Liver (tissue), 9 donors: Measurements from ENCODE around the gene CFAP299. TPM values are rescaled to one million over a fixed set of nuclear protein-coding genes. Genes with fewer than 3 reads are reported as not detected.

ENCODE experiments used
- DNase-seq: peaks from one replicate; pipeline ENCODE4 v3.0.0-alpha.2; 2017; ENCODE audit warnings: low spot score
- H3K27ac ChIP-seq, 2 donors: one replicate each; pipeline ENCODE4 v1.7.0; 2013; ENCODE audit warnings: inconsistent platforms in 2 of 2, low read length in 2 of 2, control low read depth in 1 of 2, low read depth in 1 of 2, mild to moderate bottlenecking in 1 of 2
- H3K27me3 ChIP-seq, 4 donors: one replicate each; pipeline versions ENCODE4 v1.6.1 to v1.7.0; 2013; ENCODE audit warnings: low read length in 3 of 4, inconsistent platforms in 1 of 4, mild to moderate bottlenecking in 1 of 4, moderate library complexity in 1 of 4; ENCODE audit not compliant: control insufficient read depth in 4 of 4, insufficient read depth in 4 of 4
- H3K36me3 ChIP-seq, 4 donors: one replicate each; pipeline versions ENCODE4 v1.6.1 to v1.7.0; 2013; ENCODE audit warnings: low read length in 3 of 4, mild to moderate bottlenecking in 3 of 4, low read depth in 1 of 4, moderate library complexity in 1 of 4; ENCODE audit not compliant: control insufficient read depth in 4 of 4, insufficient read depth in 3 of 4
- H3K4me1 ChIP-seq, 4 donors: one replicate each; pipeline versions ENCODE4 v1.6.1 to v1.7.0; 2013; ENCODE audit warnings: low read length in 3 of 4, mild to moderate bottlenecking in 3 of 4, moderate library complexity in 1 of 4; ENCODE audit not compliant: control insufficient read depth in 4 of 4, insufficient read depth in 4 of 4
- H3K4me3 ChIP-seq, 3 donors: one replicate each; pipeline versions ENCODE4 v1.6.1 to v1.7.0; 2013; ENCODE audit warnings: low read length in 3 of 3, control low read depth in 1 of 3, low read depth in 1 of 3, mild to moderate bottlenecking in 1 of 3
- H3K9ac ChIP-seq, 2 donors: one replicate each; pipeline ENCODE4 v1.7.0; 2013; ENCODE audit warnings: low read length in 2 of 2, mild to moderate bottlenecking in 2 of 2, moderate library complexity in 2 of 2, control low read depth in 1 of 2, low read depth in 1 of 2
- H3K9me3 ChIP-seq, 4 donors: one replicate each; pipeline versions ENCODE4 v1.6.1 to v1.7.0; 2013; ENCODE audit warnings: low read length in 3 of 4; ENCODE audit not compliant: control insufficient read depth in 4 of 4
- ATF3 ChIP-seq: IDR thresholded peaks from 2 replicates; pipeline ENCODE4 v1.6.1; 2016; ENCODE audit warnings: antibody characterized with exemption
- CTCF ChIP-seq: fragments of 150-350 bp; IDR thresholded peaks from 2 replicates; pipeline ENCODE4 v1.5.1; 2017; ENCODE audit warnings: improper control_type of control experiment, low read depth, low read length; ENCODE audit not compliant: missing input control
- EGR1 ChIP-seq, 2 donors: IDR thresholded peaks; 2 replicates each; pipeline ENCODE4 v1.6.1; 2016 to 2018; ENCODE audit warnings: antibody characterized with exemption in 2 of 2, low read depth in 2 of 2
- FOXA1 ChIP-seq: IDR thresholded peaks from 2 replicates; pipeline ENCODE4 v1.6.1; 2016; ENCODE audit warnings: antibody characterized with exemption
- FOXA2 ChIP-seq: IDR thresholded peaks from 2 replicates; pipeline ENCODE4 v1.6.1; 2016; ENCODE audit warnings: antibody characterized with exemption
- GABPA ChIP-seq, 2 donors: IDR thresholded peaks in 1 of 2; conservative IDR thresholded peaks in 1 of 2; 2 replicates each; pipeline ENCODE4 v1.6.1; 2016; ENCODE audit warnings: antibody characterized with exemption in 2 of 2, mild to moderate bottlenecking in 1 of 2, moderate library complexity in 1 of 2
- HNF4G ChIP-seq: IDR thresholded peaks from 2 replicates; pipeline ENCODE4 v1.6.1; 2016; ENCODE audit warnings: antibody characterized with exemption
- JUND ChIP-seq, 2 donors: IDR thresholded peaks; 2 replicates each; pipeline ENCODE4 v1.6.1; 2016; ENCODE audit warnings: antibody characterized with exemption in 2 of 2
- MAX ChIP-seq: IDR thresholded peaks from 2 replicates; pipeline ENCODE4 v1.6.1; 2016; ENCODE audit warnings: antibody characterized with exemption
- NR2F2 ChIP-seq: IDR thresholded peaks from 2 replicates; pipeline ENCODE4 v1.6.1; 2016; ENCODE audit warnings: antibody characterized with exemption
- RAD21 ChIP-seq, 2 donors: IDR thresholded peaks; 2 replicates each; pipeline ENCODE4 v1.6.1; 2016; ENCODE audit warnings: antibody characterized with exemption in 2 of 2, mild to moderate bottlenecking in 2 of 2
- REST ChIP-seq: IDR thresholded peaks from 2 replicates; pipeline ENCODE4 v1.6.1; 2016; ENCODE audit warnings: antibody characterized with exemption, mild to moderate bottlenecking
- RXRA ChIP-seq, 2 donors: IDR thresholded peaks; 2 replicates each; pipeline ENCODE4 v1.6.1; 2017 to 2018; ENCODE audit warnings: antibody characterized with exemption in 2 of 2, mild to moderate bottlenecking in 1 of 2
- SP1 ChIP-seq: IDR thresholded peaks from 2 replicates; pipeline ENCODE4 v1.6.1; 2018; ENCODE audit warnings: antibody characterized with exemption, mild to moderate bottlenecking
- TAF1 ChIP-seq: conservative IDR thresholded peaks from 2 replicates; pipeline ENCODE4 v1.6.1; 2016; ENCODE audit warnings: antibody characterized with exemption, mild to moderate bottlenecking
- YY1 ChIP-seq: IDR thresholded peaks from 2 replicates; pipeline ENCODE4 v1.6.1; 2016; ENCODE audit warnings: antibody characterized with exemption, mild to moderate bottlenecking
- ZBTB33 ChIP-seq: IDR thresholded peaks from 2 replicates; pipeline ENCODE4 v1.6.1; 2016; ENCODE audit warnings: antibody characterized with exemption
- WGBS: extraction: QIAGEN DNeasy Blood & Tissue Kit; methylation state at CpG from one replicate; pipeline ENCODE4 v1.1.7; 2013; 5-methylcytosine and 5-hydroxymethylcytosine counted together
- polyA plus RNA-seq, 2 donors: library from polyadenylated mRNA; stranded (reverse) in 1 of 2; unstranded in 1 of 2; fragments of 200-250 nt in 1 of 2; fragments of >200 nt in 1 of 2; fragmentation: Nextera tagmentation in 1 of 2; extraction: Ambion mirVana in 1 of 2; gene quantifications; one replicate each; pipeline versions ENCODE4 v1.2.1 to v1.2.3, GENCODE V29; 2013 to 2015
- total RNA-seq, 2 donors: library from RNA; depleted of rRNA; stranded (reverse); fragments of >200 nt; gene quantifications; one replicate each; pipeline ENCODE4 v1.2.3, GENCODE V29; 2014
- donor health status: healthy.
- donor health status: healthy.
- donor health status: healthy.
- donor health status: healthy.
- donor health status: healthy.

The CFAP299 gene
- total and polyA plus RNA-seq, 4 donors = not detected

GRCh38 chr4:80454040-80454439 lies 118.5 kb downstream of the CFAP299 start:
- TF ChIP-seq NR2F2 (no peak), RXRA (IDR thresholded peaks at IDR 0.05) (no peak), TAF1 (no peak), FOXA1 (no peak), REST (no peak), FOXA2 (no peak), MAX (no peak), SP1 (no peak)
- Histone ChIP-seq H3K9me3 (peaks cover 0 to 3% (median 2%) of the 10 kb centered on the region in 4 donors), H3K9ac (no peak overlapping the region), H3K27me3 (peaks cover 0 to 3% (median 0%) of the 10 kb centered on the region in 4 donors), H3K4me3 (no peak overlapping the region), H3K4me1 (no peaks in the 10 kb centered on the region), H3K36me3 (no peaks in the 10 kb centered on the region), H3K27ac (no peak overlapping the region)
- DNase-seq = no peak
- 90% methylated on average over 2 of the region's 2 CpGs for WGBS

- Histone ChIP-seq H3K27ac (no peak overlapping the region), H3K9me3 (peaks cover 0 to 3% (median 2%) of the 10 kb centered on the region in 4 donors), H3K4me3 (no peak overlapping the region), H3K27me3 (peaks cover 0 to 3% (median 0%) of the 10 kb centered on the region in 4 donors), H3K4me1 (no peaks in the 10 kb centered on the region), H3K9ac (no peak overlapping the region), H3K36me3 (no peaks in the 10 kb centered on the region)
- DNase-seq = no peak
- TF ChIP-seq SP1 (no peak), ATF3 (no peak), TAF1 (no peak), MAX (no peak), CTCF (no peak), JUND (IDR thresholded peaks at IDR 0.05) (no peak), EGR1 (IDR thresholded peaks at IDR 0.05; ENCODE audit: low read depth in 2 of 2) (no peak), YY1 (no peak), ZBTB33 (no peak), RXRA (IDR thresholded peaks at IDR 0.05) (no peak), RAD21 (IDR thresholded peaks at IDR 0.05) (no peak), HNF4G (no peak), GABPA (IDR thresholded peaks at IDR 0.05 in 1 of 2, conservative IDR thresholded peaks at IDR 0.05 in 1 of 2) (no peak)
- WGBS = 66% methylated on average over 1 of the region's 1 CpG
These were observed 119.0 kb downstream of the CFAP299 start for GRCh38 chr4:80454556-80454955.
